Activated T-cell treated with anti-CD3 and anti-CD28 coated beads, Interleukin-2, amount 50 U/mL, for 24 hours (primary cell): ENCODE measurements around the gene LIPI.
"Not testable (repeated sequence)": the region's sequence is repeated elsewhere in the genome, so short reads cannot be mapped to it uniquely, and the experiment has no call there.

Source experiments
- DNase-seq: peaks from one replicate; pipeline ENCODE4 v3.0.0-alpha.2; 2020
- H3K27ac Mint-ChIP-seq: 2 replicates; pipeline ENCODE4 v1.8.0; 2020; ENCODE audit warnings: mild to moderate bottlenecking, mixed read lengths
- H3K27me3 Mint-ChIP-seq: 2 replicates; pipeline ENCODE4 v1.8.0; 2020; ENCODE audit warnings: mixed read lengths
- H3K36me3 Mint-ChIP-seq: 2 replicates; pipeline ENCODE4 v1.8.0; 2020; ENCODE audit warnings: low read depth, mixed read lengths
- H3K4me1 Mint-ChIP-seq: 2 replicates; pipeline ENCODE4 v1.8.0; 2020; ENCODE audit warnings: low read depth, mixed read lengths
- H3K4me3 Mint-ChIP-seq: 2 replicates; pipeline ENCODE4 v1.8.0; 2020; ENCODE audit warnings: mild to moderate bottlenecking, moderate library complexity, mixed read lengths
- H3K9me3 Mint-ChIP-seq: 2 replicates; pipeline ENCODE4 v1.8.0; 2020; ENCODE audit warnings: mixed read lengths

Gene LIPI

GRCh38 chr21:14096172-14096571, 114.6 kb downstream of the LIPI start:
- Mint-ChIP-seq H3K36me3 (peaks cover 11% of the 10 kb centered on the region), H3K4me1 (peaks cover 2% of the 10 kb centered on the region), H3K27ac (no peak overlapping the region)

DNA sequence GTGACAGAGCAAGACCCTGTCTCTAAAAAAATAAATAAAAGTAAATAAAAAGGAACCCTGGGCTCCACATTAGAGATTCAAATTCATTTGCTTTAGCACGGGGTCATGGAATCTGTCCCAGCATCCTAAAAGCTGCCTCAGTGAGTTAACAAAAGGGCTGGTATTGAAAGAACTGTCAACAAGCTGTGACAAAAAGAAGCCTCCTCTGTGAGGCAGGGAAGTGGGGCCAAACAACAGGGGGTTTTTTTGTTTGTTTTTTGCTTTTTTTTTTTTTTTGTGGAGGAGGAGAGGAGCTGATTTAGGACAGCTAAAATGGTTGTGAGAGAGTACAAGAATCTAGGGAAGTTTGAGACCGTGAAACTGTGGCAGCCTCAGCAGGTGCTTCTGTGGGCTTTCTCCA, 115.7 kb downstream of the LIPI start:
- peaks cover 2% of the 10 kb centered on the region for H3K4me1 Mint-ChIP-seq
- H3K4me3 Mint-ChIP-seq, result no peak overlapping the region
- no peak for DNase-seq
- H3K27ac Mint-ChIP-seq, result no peak overlapping the region
- H3K27me3 Mint-ChIP-seq, result no peaks in the 10 kb centered on the region
- peaks cover 6% of the 10 kb centered on the region for H3K9me3 Mint-ChIP-seq
- peaks cover 11% of the 10 kb centered on the region for H3K36me3 Mint-ChIP-seq

More at GRCh38 chr21:14096172-14096571, 114.6 kb downstream of the LIPI start:
- H3K27me3 Mint-ChIP-seq, result no peaks in the 10 kb centered on the region
- peaks cover 6% of the 10 kb centered on the region for H3K9me3 Mint-ChIP-seq
- no peak for DNase-seq
- H3K4me3 Mint-ChIP-seq, result no peak overlapping the region

DNA sequence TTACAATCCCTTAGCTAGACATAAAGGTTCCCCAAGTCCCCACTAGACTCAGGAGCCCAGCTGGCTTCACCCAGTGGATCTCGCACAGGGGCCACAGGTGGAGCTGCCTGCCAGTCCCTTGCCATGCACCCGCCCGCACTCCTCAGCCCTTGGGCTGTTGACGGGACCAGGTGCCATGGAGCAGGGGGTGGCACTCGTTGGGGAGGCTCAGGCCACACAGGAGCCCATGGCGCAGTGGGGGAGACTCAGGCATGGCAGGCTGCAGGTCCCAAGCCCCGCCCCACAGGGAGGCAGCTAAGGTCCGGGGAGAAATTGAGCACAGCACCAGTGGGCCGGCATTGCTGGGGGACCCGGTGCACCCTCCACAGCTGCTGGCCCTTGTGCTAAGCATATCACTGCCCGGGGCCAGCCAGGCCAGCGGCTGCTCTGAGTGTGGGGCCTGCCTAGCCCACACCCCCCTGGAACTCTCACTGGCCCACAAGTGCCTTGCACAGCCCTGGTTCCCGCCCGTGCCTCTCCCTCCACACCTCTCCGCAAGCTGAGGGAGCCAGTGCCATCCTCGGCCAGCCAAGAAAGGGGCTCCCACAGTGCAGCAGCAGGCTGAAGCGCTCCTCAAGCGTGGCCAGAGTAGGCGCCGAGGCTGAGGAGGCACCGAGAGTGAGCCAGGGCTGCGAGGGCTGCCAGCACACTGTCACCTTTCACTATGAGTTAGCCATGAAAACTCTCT, 117.8 kb downstream of the LIPI start:
- no peaks in the 10 kb centered on the region for H3K27me3 Mint-ChIP-seq
- H3K9me3 Mint-ChIP-seq, result peaks cover 3% of the 10 kb centered on the region
- DNase-seq, result no peak
- H3K4me1 Mint-ChIP-seq, result peaks cover 9% of the 10 kb centered on the region
- H3K27ac Mint-ChIP-seq, result no peak overlapping the region
- peaks cover 15% of the 10 kb centered on the region for H3K36me3 Mint-ChIP-seq
- H3K4me3 Mint-ChIP-seq, result no peak overlapping the region

GRCh38 chr21:14090184-14090583, 120.6 kb downstream of the LIPI start:
- DNase-seq, H3K27me3 Mint-ChIP-seq, H3K4me3 Mint-ChIP-seq, H3K27ac Mint-ChIP-seq, H3K9me3 Mint-ChIP-seq: not testable (repeated sequence)
- peaks cover 16% of the 10 kb centered on the region for H3K36me3 Mint-ChIP-seq
- peaks cover 26% of the 10 kb centered on the region for H3K4me1 Mint-ChIP-seq

GRCh38 chr21:14088391-14088790, 122.4 kb downstream of the LIPI start:
- Mint-ChIP-seq H3K27ac (no peak overlapping the region), H3K9me3 (no peaks in the 10 kb centered on the region), H3K27me3 (no peaks in the 10 kb centered on the region), H3K36me3 (peaks cover 22% of the 10 kb centered on the region), H3K4me1 (peaks cover 26% of the 10 kb centered on the region), H3K4me3 (no peak overlapping the region)
- no peak for DNase-seq

GRCh38 chr21:14086553-14086952, 124.2 kb downstream of the LIPI start:
- Mint-ChIP-seq H3K36me3 (peaks cover 18% of the 10 kb centered on the region), H3K27ac (peak overlapping the region; percentile 73)

GRCh38 chr21:14084701-14085100, 126.1 kb downstream of the LIPI start:
- Mint-ChIP-seq H3K4me3 (no peak overlapping the region), H3K9me3 (peaks cover 4% of the 10 kb centered on the region), H3K36me3 (peaks cover 15% of the 10 kb centered on the region), H3K4me1 (peaks cover 20% of the 10 kb centered on the region), H3K27me3 (no peaks in the 10 kb centered on the region), H3K27ac (no peak overlapping the region)
- DNase-seq, result no peak

More at GRCh38 chr21:14086553-14086952, 124.2 kb downstream of the LIPI start:
- Mint-ChIP-seq H3K9me3 (no peaks in the 10 kb centered on the region), H3K27me3 (no peaks in the 10 kb centered on the region), H3K4me3 (no peak overlapping the region), H3K4me1 (peaks cover 25% of the 10 kb centered on the region)
- DNase-seq, result no peak

- H3K36me3 Mint-ChIP-seq, result peaks cover 15% of the 10 kb centered on the region
- H3K4me1 Mint-ChIP-seq, result peaks cover 16% of the 10 kb centered on the region
- peaks cover 4% of the 10 kb centered on the region for H3K9me3 Mint-ChIP-seq
- no peak overlapping the region for H3K4me3 Mint-ChIP-seq
- no peak for DNase-seq
- no peaks in the 10 kb centered on the region for H3K27me3 Mint-ChIP-seq
- H3K27ac Mint-ChIP-seq, result no peak overlapping the region
Measured at GRCh38 chr21:14084068-14084501, 126.7 kb downstream of the LIPI start.

DNA sequence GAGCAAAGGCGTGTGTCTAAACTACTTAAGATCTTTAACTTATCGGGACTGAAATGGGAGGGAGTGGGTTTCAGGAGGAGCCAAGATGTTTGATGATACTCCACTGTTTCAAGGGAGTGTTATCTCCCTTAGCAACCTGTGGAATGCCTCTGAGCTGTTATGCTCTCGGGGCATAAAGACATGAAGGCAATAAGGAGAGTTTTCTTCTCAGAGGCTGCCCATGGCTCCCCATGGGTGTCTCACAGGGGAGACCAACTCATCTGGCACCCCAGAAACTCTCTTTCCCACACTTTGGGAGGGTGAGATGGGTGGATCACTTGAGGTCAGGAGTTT, 130.0 kb downstream of the LIPI start:
- H3K9me3 Mint-ChIP-seq, result peaks cover 19% of the 10 kb centered on the region
- peaks cover 1% of the 10 kb centered on the region for H3K4me1 Mint-ChIP-seq
- DNase-seq, result no peak
- H3K4me3 Mint-ChIP-seq, result no peak overlapping the region
- H3K36me3 Mint-ChIP-seq, result peaks cover 8% of the 10 kb centered on the region
- H3K27me3 Mint-ChIP-seq, result no peaks in the 10 kb centered on the region
- no peak overlapping the region for H3K27ac Mint-ChIP-seq

DNA sequence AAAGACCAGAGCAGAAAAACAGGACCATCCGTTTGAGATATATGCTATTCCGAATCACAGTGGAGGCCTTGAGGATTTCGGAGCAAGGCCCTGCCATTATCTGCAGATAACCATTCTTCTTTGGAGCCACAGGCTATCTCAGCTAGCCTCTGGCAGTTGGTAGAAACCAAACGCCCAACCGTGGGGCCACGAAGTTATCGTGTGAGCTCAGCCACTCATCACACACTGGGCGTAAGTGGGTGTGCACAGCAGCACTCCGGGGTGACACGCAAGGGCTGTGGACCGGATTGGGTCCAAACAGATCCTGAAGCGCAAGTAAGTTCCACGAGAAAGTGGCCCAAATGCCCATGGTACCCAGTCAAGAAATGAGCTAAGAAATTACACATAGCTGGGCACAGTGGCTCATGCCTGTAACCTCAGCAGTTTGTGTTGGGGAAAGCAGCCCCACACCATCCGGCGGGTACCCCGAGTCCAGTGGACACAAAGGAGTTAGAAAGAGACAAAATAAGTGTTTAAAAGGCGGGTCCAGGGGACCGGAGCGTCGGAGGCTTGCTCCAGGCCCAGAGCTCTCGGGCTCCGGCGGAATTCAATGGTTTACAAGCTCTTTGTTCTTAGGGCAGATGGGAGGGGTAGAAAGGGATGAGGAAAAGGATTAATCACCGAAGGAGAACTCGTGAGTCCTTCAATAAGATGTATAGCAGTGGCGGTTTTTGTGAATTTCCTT, 130.6 kb downstream of the LIPI start:
- Mint-ChIP-seq H3K36me3 (peaks cover 8% of the 10 kb centered on the region), H3K27ac (no peak overlapping the region), H3K9me3 (peaks cover 19% of the 10 kb centered on the region), H3K27me3 (no peaks in the 10 kb centered on the region), H3K4me1 (peaks cover 1% of the 10 kb centered on the region), H3K4me3 (no peak overlapping the region)
- DNase-seq, result no peak

DNA sequence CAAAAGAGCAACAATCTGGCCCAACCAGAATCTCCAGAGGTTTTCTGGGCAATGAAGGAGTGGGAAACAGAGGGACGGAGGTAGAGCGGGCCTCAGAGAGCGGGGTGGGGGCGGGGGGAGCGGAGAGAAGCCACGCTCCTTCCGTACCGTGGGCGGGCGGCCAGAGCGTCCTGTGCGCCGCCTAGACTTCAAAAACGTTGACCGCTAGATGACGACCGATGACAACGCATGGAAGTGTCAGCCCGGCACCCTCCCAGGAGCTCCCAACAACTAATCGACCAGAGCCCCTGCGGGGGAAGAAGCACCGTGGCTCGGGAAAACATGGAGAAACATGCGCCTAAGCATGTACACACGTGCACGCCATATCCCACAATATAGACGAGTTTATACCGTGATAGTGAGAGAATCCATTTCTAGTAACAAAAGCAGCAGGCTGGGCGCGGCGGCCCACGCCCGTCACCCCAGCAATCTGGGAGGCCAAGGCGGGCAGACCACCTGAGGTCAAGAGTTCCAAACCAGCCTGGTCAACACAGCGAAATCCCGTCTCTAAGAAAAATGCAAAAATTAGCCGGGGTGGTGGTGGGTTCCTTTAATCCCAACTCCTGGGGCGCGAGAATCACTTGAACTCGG, 131.9 kb downstream of the LIPI start:
- Mint-ChIP-seq H3K27me3 (no peaks in the 10 kb centered on the region), H3K36me3 (peaks cover 4% of the 10 kb centered on the region), H3K4me1 (peaks cover 1% of the 10 kb centered on the region), H3K4me3 (no peak overlapping the region), H3K9me3 (peaks cover 19% of the 10 kb centered on the region), H3K27ac (no peak overlapping the region)
- no peak for DNase-seq

GRCh38 chr21:14076143-14076806, 134.5 kb downstream of the LIPI start:
- H3K4me3 Mint-ChIP-seq, result no peak overlapping the region
- no peak for DNase-seq

DNA sequence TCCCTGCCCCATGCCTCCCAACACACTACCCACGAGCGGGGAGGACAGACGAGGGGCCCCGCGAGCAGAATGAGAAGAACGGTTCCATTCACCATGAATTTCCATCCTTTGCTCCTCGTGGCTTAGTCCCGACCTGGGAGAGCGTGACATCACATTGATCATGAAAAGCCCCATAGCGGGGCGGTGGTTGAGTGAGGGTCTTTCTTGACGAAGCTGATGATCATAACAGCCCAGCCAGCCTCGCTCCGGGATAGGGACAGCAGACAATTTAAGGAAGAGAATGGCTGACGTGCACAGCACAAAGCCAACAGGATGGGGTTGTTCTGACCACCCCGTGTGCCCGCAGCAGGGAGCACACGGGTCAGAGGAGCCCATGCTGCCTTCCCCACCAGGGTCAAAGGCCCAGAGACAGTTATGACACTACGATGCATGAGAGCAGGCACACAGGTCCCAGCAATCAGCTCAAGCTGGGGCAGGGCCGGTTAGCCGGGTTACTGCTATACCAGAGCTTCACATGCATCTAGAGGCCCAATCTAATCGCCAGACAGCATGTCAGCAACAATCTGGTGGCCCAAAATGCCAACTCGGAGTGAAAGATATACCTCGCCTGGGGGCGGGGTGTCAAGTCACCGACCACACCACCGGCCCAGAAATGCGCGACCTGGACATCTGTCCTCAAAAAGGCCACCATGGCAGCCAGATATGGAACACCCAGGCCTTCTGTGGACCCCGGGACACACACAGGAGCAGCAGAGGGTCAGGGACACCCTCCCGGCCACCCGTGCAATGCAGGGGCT, 135.2 kb downstream of the LIPI start:
- H3K9me3 Mint-ChIP-seq, result peaks cover 19% of the 10 kb centered on the region
- H3K27ac Mint-ChIP-seq, result no peak overlapping the region

More at GRCh38 chr21:14076143-14076806, 134.5 kb downstream of the LIPI start:
- peak overlapping the region; percentile 30 for H3K27ac Mint-ChIP-seq
- no peaks in the 10 kb centered on the region for H3K36me3 Mint-ChIP-seq
- no peaks in the 10 kb centered on the region for H3K27me3 Mint-ChIP-seq
- peaks cover 19% of the 10 kb centered on the region for H3K9me3 Mint-ChIP-seq
- H3K4me1 Mint-ChIP-seq, result peaks cover 1% of the 10 kb centered on the region

GRCh38 chr21:14074177-14074576, 136.6 kb downstream of the LIPI start:
- peaks cover 15% of the 10 kb centered on the region for H3K9me3 Mint-ChIP-seq
- DNase-seq, result no peak
- peaks cover 1% of the 10 kb centered on the region for H3K4me1 Mint-ChIP-seq
- H3K36me3 Mint-ChIP-seq, result no peaks in the 10 kb centered on the region
- no peak overlapping the region for H3K4me3 Mint-ChIP-seq
- no peaks in the 10 kb centered on the region for H3K27me3 Mint-ChIP-seq
- H3K27ac Mint-ChIP-seq, result no peak overlapping the region

More for the DNA sequence above, 135.2 kb downstream of the LIPI start:
- H3K4me3 Mint-ChIP-seq, result no peak overlapping the region
- peaks cover 1% of the 10 kb centered on the region for H3K4me1 Mint-ChIP-seq
- no peaks in the 10 kb centered on the region for H3K36me3 Mint-ChIP-seq
- no peak for DNase-seq
- no peaks in the 10 kb centered on the region for H3K27me3 Mint-ChIP-seq
